HG03060 (cell line): ENCODE data around the gene NPEPL1.

ENCODE experiments used
- ATAC-seq: cut with Tn5 transposase; IDR thresholded peaks from one replicate; pipeline ENCODE4 v1.9.1; 2021; ENCODE audit warnings: low read depth, moderate number of reproducible peaks; ENCODE audit not compliant: unreplicated experiment

The NPEPL1 gene

GRCh38 chr20:58657262-58657661 is 35.3 kb upstream of the NPEPL1 start:
- ATAC-seq = no peak

- ATAC-seq = no peak
Observed at GRCh38 chr20:58657986-58658385, 34.6 kb upstream of the NPEPL1 start.

GRCh38 chr20:58658760-58659159 is 33.8 kb upstream of the NPEPL1 start:
- no peak for ATAC-seq

GRCh38 chr20:58659841-58660240 is 32.8 kb upstream of the NPEPL1 start:
- ATAC-seq = no peak

- ATAC-seq = no peak
Observed at GRCh38 chr20:58660855-58661597, 31.6 kb upstream of the NPEPL1 start.

- ATAC-seq = no peak
Observed at GRCh38 chr20:58661598-58662473, 30.8 kb upstream of the NPEPL1 start.

- no peak for ATAC-seq
Observed at GRCh38 chr20:58664331-58664730, 28.3 kb upstream of the NPEPL1 start.

GRCh38 chr20:58664883-58665282 is 27.7 kb upstream of the NPEPL1 start:
- ATAC-seq = no peak

- no peak for ATAC-seq
Observed at GRCh38 chr20:58665606-58666005, 27.0 kb upstream of the NPEPL1 start.

- ATAC-seq = no peak
Observed at GRCh38 chr20:58666702-58667101, 25.9 kb upstream of the NPEPL1 start.

GRCh38 chr20:58667975-58668374 is 24.6 kb upstream of the NPEPL1 start:
- no peak for ATAC-seq

GRCh38 chr20:58668901-58669286 is 23.7 kb upstream of the NPEPL1 start:
- ATAC-seq = no peak

GRCh38 chr20:58669287-58670006 is 23.2 kb upstream of the NPEPL1 start:
- ATAC-seq = no peak

GRCh38 chr20:58670102-58670501 is 22.5 kb upstream of the NPEPL1 start:
- no peak for ATAC-seq

- ATAC-seq = no peak
Observed at GRCh38 chr20:58670659-58671058, 21.9 kb upstream of the NPEPL1 start.

GRCh38 chr20:58673119-58673518 is 19.5 kb upstream of the NPEPL1 start:
- no peak for ATAC-seq

GRCh38 chr20:58675146-58675584 is 17.4 kb upstream of the NPEPL1 start:
- no peak for ATAC-seq

GRCh38 chr20:58675641-58676040 is 17.0 kb upstream of the NPEPL1 start:
- no peak for ATAC-seq

- no peak for ATAC-seq
Observed at GRCh38 chr20:58676161-58676560, 16.4 kb upstream of the NPEPL1 start.

- ATAC-seq = no peak
Observed at GRCh38 chr20:58677079-58677604, 15.5 kb upstream of the NPEPL1 start.

GRCh38 chr20:58677808-58678207 is 14.8 kb upstream of the NPEPL1 start:
- no peak for ATAC-seq
